Activated naive CD8-positive, alpha-beta T cell treated with anti-CD3 and anti-CD28 coated beads for 36 hours (primary cell): Measurements from ENCODE around the gene TAB3. TPM values are rescaled to one million over a fixed set of nuclear protein-coding genes. Genes with fewer than 3 reads are reported as not detected.

ENCODE experiments used
- DNase-seq: peaks from one replicate; pipeline ENCODE4 v3.0.0; 2021
- H3K27ac Mint-ChIP-seq: one replicate; pipeline ENCODE4 v1.8.0; 2022; ENCODE audit warnings: mild to moderate bottlenecking, moderate library complexity, mixed read lengths
- H3K27me3 Mint-ChIP-seq: one replicate; pipeline ENCODE4 v1.8.0; 2022; ENCODE audit warnings: mild to moderate bottlenecking, mixed read lengths
- H3K36me3 Mint-ChIP-seq: one replicate; pipeline ENCODE4 v1.8.0; 2021; ENCODE audit warnings: mild to moderate bottlenecking, mixed read lengths
- H3K4me1 Mint-ChIP-seq: one replicate; pipeline ENCODE4 v1.8.0; 2021; ENCODE audit warnings: mixed read lengths
- H3K4me3 Mint-ChIP-seq: one replicate; pipeline ENCODE4 v1.8.0; 2022; ENCODE audit warnings: mild to moderate bottlenecking, moderate library complexity, mixed read lengths
- H3K9me3 Mint-ChIP-seq: one replicate; pipeline ENCODE4 v1.8.0; 2022; ENCODE audit warnings: mixed read lengths
- total RNA-seq, 2 experiments: library from RNA; stranded (reverse); gene quantifications; one replicate each; pipeline ENCODE4 v1.2.3, GENCODE V29; 2021

Gene TAB3, protein sequence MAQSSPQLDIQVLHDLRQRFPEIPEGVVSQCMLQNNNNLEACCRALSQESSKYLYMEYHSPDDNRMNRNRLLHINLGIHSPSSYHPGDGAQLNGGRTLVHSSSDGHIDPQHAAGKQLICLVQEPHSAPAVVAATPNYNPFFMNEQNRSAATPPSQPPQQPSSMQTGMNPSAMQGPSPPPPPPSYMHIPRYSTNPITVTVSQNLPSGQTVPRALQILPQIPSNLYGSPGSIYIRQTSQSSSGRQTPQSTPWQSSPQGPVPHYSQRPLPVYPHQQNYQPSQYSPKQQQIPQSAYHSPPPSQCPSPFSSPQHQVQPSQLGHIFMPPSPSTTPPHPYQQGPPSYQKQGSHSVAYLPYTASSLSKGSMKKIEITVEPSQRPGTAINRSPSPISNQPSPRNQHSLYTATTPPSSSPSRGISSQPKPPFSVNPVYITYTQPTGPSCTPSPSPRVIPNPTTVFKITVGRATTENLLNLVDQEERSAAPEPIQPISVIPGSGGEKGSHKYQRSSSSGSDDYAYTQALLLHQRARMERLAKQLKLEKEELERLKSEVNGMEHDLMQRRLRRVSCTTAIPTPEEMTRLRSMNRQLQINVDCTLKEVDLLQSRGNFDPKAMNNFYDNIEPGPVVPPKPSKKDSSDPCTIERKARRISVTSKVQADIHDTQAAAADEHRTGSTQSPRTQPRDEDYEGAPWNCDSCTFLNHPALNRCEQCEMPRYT
- 10 to 100 TPM; 23.0 to 25.0 TPM for total RNA-seq

DNA sequence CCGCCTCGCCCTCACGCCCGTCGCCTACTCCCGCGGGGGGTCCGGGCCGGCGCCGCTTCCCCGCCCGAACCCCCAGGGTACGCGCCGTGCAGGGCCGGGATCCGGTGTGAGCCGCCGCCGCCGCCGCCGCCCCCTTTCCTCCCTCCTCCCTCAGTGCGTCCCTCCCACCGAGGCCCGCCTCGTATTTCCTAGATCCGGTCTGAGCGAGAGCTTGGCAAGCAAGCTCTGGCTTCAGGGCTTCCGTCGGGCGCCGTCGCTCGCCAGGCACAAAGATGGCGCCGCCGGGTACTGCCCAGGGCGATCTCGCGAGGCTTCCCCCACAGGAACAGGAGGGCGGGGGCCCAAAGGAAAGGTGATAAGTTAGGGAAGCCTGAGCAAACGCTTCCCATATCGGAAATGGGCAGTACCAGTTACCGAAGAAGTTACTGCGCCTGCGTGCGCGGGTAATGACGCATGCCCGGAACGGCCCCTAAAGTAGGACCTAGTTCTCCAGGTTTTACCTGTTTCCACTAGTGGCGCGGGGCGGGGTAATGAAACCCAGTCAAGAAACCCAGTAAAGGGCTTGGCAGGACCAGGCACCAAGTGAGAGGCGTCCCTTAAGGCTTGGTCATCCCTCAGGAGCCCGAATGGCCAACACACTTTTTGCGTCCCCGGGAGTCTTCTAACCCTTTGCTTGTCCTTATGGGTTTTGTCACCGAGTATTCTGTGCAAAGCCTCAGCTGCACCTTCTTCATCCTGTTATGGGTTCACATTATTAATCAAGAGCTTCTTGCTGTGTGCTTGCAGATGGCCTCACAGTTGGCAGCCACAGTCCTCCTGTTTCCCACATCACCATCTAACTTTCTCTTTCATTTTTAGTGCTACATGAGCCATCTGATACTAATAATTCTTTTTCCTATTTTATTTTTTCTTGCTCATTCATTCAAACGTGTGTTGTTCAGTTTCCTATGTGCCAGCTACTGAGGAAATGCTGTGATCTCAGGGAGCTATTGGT is at the start of gene TAB3:
Gene TAB3 (minus strand): TSS at position 108 of the 994 bp plus-strand sequence. CDS start 29,666 bp downstream, outside the sequence.
- Mint-ChIP-seq H3K36me3 (peaks cover 5% of the 10 kb centered on the region), H3K27ac (peak within 1 kb of the TSS; percentile 94), H3K9me3 (no peaks in the 10 kb centered on the region), H3K4me3 (peak within 1 kb of the TSS; percentile 85), H3K4me1 (peaks cover 22% of the 10 kb centered on the region), H3K27me3 (no peaks in the 10 kb centered on the region)
- DNase-seq: peak; percentile 90

DNA sequence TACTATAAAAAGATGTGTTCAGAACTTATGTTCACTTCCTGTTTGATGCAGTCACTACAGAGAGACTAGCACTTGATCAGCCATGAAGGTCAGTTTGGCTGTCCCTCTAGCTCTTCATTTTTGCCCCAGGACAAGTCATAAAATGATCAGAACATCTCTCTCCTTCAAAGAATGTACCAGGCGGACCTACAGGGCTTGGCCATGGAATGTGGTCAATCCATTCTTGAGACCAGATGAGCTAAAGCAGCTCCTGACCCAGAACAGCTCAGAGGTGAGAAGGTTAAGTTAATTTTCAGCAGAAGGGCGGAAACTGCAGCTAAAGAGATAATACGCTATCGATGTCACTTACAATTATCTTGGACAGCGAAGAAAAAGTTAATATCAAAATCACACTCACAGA is 49.2 kb upstream of the TAB3 start:
- Mint-ChIP-seq H3K36me3 (no peaks in the 10 kb centered on the region), H3K27me3 (peaks cover 3% of the 10 kb centered on the region), H3K4me1 (peaks cover 2% of the 10 kb centered on the region)

DNA sequence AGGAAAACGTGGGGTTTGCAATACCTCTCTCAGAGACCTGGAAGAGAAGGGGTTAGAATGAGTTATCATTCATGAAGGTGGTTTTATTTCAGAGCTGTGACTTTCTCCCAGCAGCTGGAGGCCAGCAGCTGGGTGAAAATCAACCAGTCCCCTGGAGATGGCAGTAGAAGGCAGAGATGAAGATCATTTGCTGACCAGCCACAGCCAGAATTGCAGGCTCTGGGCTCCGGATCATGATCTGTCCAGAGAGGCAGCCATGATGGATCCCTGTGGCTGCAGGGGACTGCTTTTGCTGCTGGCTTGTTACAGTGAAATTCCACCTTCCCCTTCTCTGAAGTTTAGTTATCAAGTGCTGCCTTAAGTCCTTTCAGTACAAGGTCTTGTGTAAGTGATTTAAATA is 46.9 kb upstream of the TAB3 start:
- Mint-ChIP-seq H3K27ac (no peak overlapping the region), H3K27me3 (peaks cover 3% of the 10 kb centered on the region), H3K4me3 (no peak overlapping the region), H3K9me3 (no peaks in the 10 kb centered on the region), H3K36me3 (no peaks in the 10 kb centered on the region), H3K4me1 (peaks cover 2% of the 10 kb centered on the region)
- DNase-seq: no peak

More for the DNA sequence above, 49.2 kb upstream of the TAB3 start:
- H3K4me3 Mint-ChIP-seq: no peak overlapping the region
- no peak for DNase-seq
- H3K9me3 Mint-ChIP-seq: no peaks in the 10 kb centered on the region
- no peak overlapping the region for H3K27ac Mint-ChIP-seq

DNA sequence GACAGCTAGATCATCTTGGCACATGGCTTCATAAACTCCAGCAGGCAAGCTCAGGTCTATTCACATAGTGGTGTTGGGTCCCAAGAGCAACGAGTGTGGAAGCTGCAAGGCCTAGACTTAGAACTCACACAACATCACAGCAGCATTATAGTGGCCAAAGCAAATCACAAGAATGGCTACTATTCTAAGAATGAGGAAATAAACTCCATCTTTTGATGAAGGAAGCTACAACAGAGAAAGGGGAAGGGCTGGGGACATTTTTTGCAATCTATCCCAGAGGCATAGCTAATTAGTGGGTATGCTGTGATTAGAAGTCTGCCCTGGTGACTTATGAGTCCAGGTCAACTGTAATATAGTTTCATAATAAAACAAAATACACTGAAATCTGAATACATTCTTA is 42.9 kb upstream of the TAB3 start:
- Mint-ChIP-seq H3K4me3 (no peak overlapping the region), H3K27ac (no peak overlapping the region), H3K27me3 (no peaks in the 10 kb centered on the region), H3K9me3 (no peaks in the 10 kb centered on the region), H3K4me1 (peaks cover 2% of the 10 kb centered on the region), H3K36me3 (no peaks in the 10 kb centered on the region)
- DNase-seq: no peak

DNA sequence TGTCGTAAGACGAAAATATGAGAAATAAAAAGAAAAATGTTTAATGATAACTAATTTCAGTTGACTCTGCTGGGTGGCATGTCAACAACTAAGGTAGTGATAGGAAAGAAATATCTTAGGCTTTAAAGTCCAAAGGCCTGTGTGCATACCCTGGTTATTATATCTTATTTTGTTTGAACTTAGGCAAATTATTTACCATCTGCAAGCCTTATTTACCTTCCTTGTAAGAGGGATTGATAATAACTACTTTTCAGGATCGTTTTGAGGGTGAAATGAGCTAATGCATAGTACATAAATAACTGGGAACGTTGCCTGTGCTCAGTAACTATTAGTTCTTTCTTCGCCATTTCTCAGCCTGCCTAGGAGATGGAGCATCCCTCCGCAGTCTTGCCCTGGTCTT is 41.6 kb upstream of the TAB3 start:
- DNase-seq: no peak
- no peak overlapping the region for H3K27ac Mint-ChIP-seq
- H3K27me3 Mint-ChIP-seq: no peaks in the 10 kb centered on the region
- H3K36me3 Mint-ChIP-seq: no peaks in the 10 kb centered on the region
- no peak overlapping the region for H3K4me3 Mint-ChIP-seq
- no peaks in the 10 kb centered on the region for H3K9me3 Mint-ChIP-seq
- H3K4me1 Mint-ChIP-seq: no peaks in the 10 kb centered on the region

DNA sequence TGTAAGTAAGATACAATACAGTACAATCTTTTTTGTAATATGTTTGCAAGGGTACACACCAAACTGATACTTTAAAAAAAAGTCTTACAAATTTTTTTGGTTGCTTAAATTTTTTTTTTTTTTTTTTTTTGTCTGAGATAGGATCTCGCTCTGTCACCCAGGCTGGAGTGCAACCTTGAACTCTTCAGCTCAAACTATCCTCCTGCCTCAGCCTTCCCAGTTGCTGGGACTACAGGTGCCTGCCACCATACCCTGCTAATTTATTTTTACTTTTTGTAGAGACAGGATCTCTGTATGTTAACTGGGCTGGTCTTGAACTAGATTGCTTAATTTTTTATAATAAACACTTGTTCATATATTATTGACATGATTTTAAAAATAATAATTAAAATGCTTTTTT is 41.1 kb upstream of the TAB3 start:
- Mint-ChIP-seq H3K36me3 (no peaks in the 10 kb centered on the region), H3K9me3 (no peaks in the 10 kb centered on the region), H3K4me3 (no peak overlapping the region), H3K27me3 (no peaks in the 10 kb centered on the region), H3K4me1 (no peaks in the 10 kb centered on the region), H3K27ac (no peak overlapping the region)
- DNase-seq: no peak

DNA sequence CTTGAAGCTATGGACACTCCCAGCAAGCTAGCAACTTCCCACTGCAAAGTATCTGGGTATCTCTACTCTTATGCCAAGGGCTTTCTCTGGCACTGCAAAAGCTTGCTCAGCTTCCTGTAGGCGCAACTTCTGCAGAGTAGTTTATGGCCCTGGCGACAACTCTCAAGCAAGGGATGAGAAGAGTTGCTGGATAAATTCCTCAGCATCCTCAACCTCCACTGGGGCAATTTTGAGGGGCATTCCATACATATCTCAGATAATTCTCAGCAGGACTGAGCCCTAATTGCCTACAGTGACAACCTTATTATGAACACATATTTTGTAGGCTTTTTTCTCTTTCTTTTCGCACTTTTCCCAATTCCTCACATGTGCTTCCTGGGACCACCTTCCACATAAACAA is 31.2 kb upstream of the TAB3 start:
- Mint-ChIP-seq H3K36me3 (no peaks in the 10 kb centered on the region), H3K27ac (no peak overlapping the region), H3K27me3 (no peaks in the 10 kb centered on the region), H3K4me1 (no peaks in the 10 kb centered on the region), H3K9me3 (no peaks in the 10 kb centered on the region), H3K4me3 (no peak overlapping the region)
- DNase-seq: no peak

DNA sequence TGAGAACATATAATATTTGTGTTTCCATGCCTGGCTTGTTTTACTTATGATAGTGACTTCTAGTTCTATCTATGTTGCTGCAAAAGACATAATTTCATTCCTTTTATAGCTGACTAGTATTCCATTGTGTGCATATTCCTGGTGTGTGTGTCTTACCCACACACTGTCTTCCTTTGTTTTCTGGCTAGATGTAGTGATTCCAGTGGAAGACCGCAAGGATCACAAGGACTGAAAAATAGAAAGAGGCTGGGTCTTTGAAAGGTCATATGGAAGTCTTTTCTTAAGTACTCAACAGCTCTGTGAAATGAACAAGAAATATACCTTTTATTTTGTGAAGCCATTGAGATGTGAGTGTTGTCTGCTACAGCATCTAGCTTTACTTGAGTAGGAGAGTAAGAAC is 29.4 kb upstream of the TAB3 start:
- no peaks in the 10 kb centered on the region for H3K9me3 Mint-ChIP-seq
- H3K27ac Mint-ChIP-seq: no peak overlapping the region

DNA sequence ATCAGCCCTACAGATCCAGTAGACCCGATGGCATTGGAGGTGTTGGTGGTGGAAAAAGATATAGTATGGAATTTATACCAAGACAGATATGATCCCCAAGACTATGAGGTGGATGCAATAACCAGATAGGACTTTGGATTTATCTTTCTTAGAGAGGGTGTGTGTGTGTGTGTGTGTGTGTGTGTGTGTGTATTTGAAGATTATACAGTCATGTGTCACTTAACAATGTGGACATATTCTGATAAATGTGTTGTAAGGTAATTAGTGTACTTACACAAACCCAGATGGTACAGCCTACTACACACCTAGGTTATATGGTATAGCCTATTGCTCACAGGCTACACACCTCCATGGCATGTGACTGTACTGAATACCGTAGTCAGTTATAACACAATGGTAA is 24.4 kb upstream of the TAB3 start:
- no peaks in the 10 kb centered on the region for H3K27me3 Mint-ChIP-seq
- H3K27ac Mint-ChIP-seq: no peak overlapping the region
- no peaks in the 10 kb centered on the region for H3K36me3 Mint-ChIP-seq
- no peak overlapping the region for H3K4me3 Mint-ChIP-seq
- H3K9me3 Mint-ChIP-seq: no peaks in the 10 kb centered on the region
- peaks cover 4% of the 10 kb centered on the region for H3K4me1 Mint-ChIP-seq
- no peak for DNase-seq

More for the DNA sequence above, 29.4 kb upstream of the TAB3 start:
- no peaks in the 10 kb centered on the region for H3K27me3 Mint-ChIP-seq
- no peaks in the 10 kb centered on the region for H3K4me1 Mint-ChIP-seq
- H3K36me3 Mint-ChIP-seq: no peaks in the 10 kb centered on the region
- H3K4me3 Mint-ChIP-seq: no peak overlapping the region
- DNase-seq: no peak

DNA sequence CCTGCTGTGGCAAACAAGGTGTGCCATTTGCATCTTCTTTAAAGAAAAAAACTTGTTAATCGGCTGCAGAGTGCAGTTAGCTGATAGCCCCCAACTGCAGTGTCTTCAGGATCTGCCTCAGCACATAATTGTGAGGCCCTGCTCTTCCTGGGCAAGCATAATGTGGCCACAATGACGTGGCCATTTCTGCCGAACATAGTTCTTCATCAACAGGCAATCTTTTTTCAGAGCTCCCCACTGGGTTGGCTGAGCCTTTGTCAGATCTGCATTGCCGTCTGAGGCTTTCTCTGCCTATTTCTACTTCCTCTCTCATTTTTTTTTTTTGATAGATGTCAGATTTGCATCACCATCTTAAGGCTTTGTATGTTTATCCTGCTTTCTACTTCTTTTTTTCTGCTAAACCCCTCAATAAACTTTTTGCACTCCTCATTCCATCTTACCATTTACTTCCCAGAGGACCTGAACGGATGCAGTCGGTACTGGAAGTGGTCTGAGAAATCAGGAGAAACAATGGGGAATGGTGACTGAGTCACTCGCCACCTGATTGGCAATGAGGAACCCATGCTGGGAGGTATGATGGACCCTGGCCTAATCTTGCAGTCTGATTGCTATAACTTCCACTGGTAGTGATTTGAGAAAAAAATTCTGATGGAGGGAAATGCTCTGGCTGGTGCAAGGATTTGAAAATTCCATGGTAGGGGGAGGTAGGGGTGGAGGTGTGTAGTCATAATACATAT is 21.2 kb upstream of the TAB3 start:
- Mint-ChIP-seq H3K4me1 (peaks cover 4% of the 10 kb centered on the region), H3K36me3 (no peaks in the 10 kb centered on the region), H3K4me3 (no peak overlapping the region), H3K9me3 (no peaks in the 10 kb centered on the region), H3K27me3 (no peaks in the 10 kb centered on the region), H3K27ac (peak overlapping the region; percentile 58)
- no peak for DNase-seq

DNA sequence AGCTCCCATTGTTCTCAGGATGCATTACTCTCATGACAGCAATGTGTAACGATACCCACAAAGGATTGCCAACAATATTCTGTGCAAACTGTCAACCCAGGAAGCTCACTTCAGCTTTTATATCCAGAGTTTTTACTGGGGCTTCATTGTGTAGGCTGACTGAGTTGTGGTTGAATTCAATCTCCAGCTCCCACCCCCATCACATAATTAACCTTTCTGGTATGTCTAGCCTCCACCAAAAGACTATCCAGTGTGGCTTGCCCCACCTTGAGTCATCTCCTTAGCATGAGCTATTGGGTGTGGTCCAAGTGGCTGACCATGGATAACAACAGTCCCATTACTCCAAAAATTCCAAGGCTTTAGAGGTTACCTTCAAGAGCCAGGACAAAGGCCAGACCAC is 17.7 kb upstream of the TAB3 start:
- no peak overlapping the region for H3K4me3 Mint-ChIP-seq
- peaks cover 4% of the 10 kb centered on the region for H3K4me1 Mint-ChIP-seq
- no peaks in the 10 kb centered on the region for H3K9me3 Mint-ChIP-seq
- no peak overlapping the region for H3K27ac Mint-ChIP-seq
- H3K27me3 Mint-ChIP-seq: no peaks in the 10 kb centered on the region
- no peaks in the 10 kb centered on the region for H3K36me3 Mint-ChIP-seq
- DNase-seq: no peak

DNA sequence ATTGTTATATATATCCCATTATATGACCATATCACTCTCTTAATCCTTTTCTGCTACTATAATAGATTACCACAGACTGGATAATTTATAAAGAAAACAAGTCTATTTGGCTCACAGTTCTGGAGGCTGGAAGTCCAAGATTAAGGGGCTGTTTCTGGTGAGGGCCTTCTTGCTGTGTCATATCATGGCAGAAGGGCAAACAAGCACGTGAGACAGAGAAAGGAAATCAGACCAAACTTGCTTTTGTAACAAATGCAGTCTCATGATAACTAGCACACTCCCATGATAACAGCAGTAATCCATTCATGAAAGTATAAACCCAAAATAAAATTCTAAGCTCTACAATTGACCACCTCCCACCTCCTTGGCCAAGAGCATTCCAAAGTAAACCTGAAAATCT is 16.3 kb upstream of the TAB3 start:
- Mint-ChIP-seq H3K36me3 (no peaks in the 10 kb centered on the region), H3K4me3 (no peak overlapping the region), H3K27me3 (no peaks in the 10 kb centered on the region), H3K9me3 (no peaks in the 10 kb centered on the region), H3K4me1 (peaks cover 4% of the 10 kb centered on the region), H3K27ac (no peak overlapping the region)
- DNase-seq: no peak

DNA sequence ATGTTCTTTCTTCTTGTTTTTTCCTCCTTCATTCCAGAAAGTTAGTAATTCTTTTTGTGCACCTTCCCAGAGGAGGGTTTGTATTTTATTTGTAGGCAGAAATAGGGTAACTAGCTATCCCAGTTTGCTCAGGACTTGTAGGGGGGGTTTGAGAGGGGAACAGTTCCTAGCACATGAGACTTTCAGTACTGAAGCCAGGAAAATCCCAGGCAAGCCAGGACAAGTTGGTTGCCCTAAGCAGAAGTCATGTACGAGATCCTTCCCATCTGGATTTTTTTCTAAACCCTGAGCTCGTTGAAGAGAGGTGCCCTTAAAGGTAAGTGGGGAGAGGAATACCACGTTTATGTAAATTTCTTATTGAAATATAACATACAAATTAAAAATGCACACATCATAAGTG is 15.6 kb upstream of the TAB3 start:
- no peaks in the 10 kb centered on the region for H3K9me3 Mint-ChIP-seq
- peaks cover 3% of the 10 kb centered on the region for H3K4me1 Mint-ChIP-seq
- H3K27ac Mint-ChIP-seq: no peak overlapping the region
- no peaks in the 10 kb centered on the region for H3K27me3 Mint-ChIP-seq
- H3K36me3 Mint-ChIP-seq: no peaks in the 10 kb centered on the region
- DNase-seq: no peak
- H3K4me3 Mint-ChIP-seq: no peak overlapping the region

DNA sequence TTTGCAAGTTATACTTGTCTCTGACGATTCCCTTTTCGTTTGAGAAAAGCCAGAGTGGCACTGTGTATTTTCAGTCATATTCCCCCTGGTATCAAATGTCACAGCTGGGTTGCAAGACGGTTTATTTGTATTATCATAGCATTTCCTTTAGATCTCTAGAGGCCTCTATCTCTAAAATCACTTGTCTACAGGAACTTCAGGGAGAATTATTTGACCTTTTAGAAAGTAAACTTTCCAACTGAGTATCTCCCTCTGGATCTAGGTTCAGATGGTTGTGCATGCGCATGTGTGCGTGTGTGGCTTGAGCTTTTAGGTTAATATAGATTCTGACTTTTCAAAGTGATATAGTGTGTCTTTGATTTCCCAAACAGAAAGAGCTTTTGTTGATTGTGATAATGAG is 15.1 kb upstream of the TAB3 start:
- no peak for DNase-seq
- Mint-ChIP-seq H3K4me3 (no peak overlapping the region), H3K9me3 (no peaks in the 10 kb centered on the region), H3K36me3 (no peaks in the 10 kb centered on the region), H3K27ac (no peak overlapping the region), H3K4me1 (peaks cover 3% of the 10 kb centered on the region), H3K27me3 (no peaks in the 10 kb centered on the region)
